Left ventricle myocardium inferior (tissue), 1 donor: Measurements from ENCODE around the gene APOL3. TPM values are rescaled to one million over a fixed set of nuclear protein-coding genes. Genes with fewer than 3 reads are reported as not detected.
"Not testable (repeated sequence)": the region's sequence is repeated elsewhere in the genome, so short reads cannot be mapped to it uniquely, and the experiment has no call there.

Experiments
- DNase-seq: peaks from one replicate; pipeline ENCODE4 v3.0.0-alpha.2; 2020
- H3K27ac ChIP-seq: fragments of 200-600 bp; replicated peaks from 2 replicates; pipeline ENCODE4 v1.8.0; 2021
- H3K27me3 ChIP-seq: fragments of 200-600 bp; 2 replicates; pipeline ENCODE4 v1.8.0; 2021; ENCODE audit warnings: low read depth
- H3K36me3 ChIP-seq: fragments of 200-600 bp; 2 replicates; pipeline ENCODE4 v1.8.0; 2021
- H3K4me1 ChIP-seq: fragments of 200-600 bp; 2 replicates; pipeline ENCODE4 v1.8.0; 2021
- H3K4me3 ChIP-seq: fragments of 200-600 bp; 2 replicates; pipeline ENCODE4 v1.8.0; 2021; ENCODE audit warnings: mild to moderate bottlenecking, moderate library complexity
- H3K9me3 ChIP-seq: fragments of 200-600 bp; replicated peaks from 2 replicates; pipeline ENCODE4 v1.8.0; 2021
- intact Hi-C: fragments of 100-400 bp; cut with micrococcal nuclease; formaldehyde crosslinking; loops from one replicate; pipeline ENCODE4 v1.11.0; 2022
- total RNA-seq: library from RNA; stranded (reverse); fragmentation: NEBNext Ultra II Directional; extraction: Animal tissue kit (Norgen Biotek cat#: 25700); gene quantifications from one replicate; pipeline ENCODE4 v1.2.1, GENCODE V29; 2021
- TF ChIP-seq, protein P1 (sequence below): fragments of 200-600 bp; IDR thresholded peaks from 2 replicates; pipeline ENCODE4 v1.8.0; 2021; ENCODE audit warnings: antibody characterized with exemption, mild to moderate bottlenecking, borderline replicate concordance
- donor health status: DM: no; HTN: yes; CAD: no; lungs with severe emphysema.

Gene APOL3
- total RNA-seq, 1 donor from 2014 or later: 21.3 TPM

GRCh38 chr22:36101756-36102155, 58.8 kb downstream of the APOL3 start:
- H3K36me3 ChIP-seq: no peaks in the 10 kb centered on the region
- H3K27me3 ChIP-seq: peaks cover 2% of the 10 kb centered on the region
- H3K27ac ChIP-seq: no peak overlapping the region
- H3K4me3 ChIP-seq: no peak overlapping the region
- TF ChIP-seq, protein P1, sequence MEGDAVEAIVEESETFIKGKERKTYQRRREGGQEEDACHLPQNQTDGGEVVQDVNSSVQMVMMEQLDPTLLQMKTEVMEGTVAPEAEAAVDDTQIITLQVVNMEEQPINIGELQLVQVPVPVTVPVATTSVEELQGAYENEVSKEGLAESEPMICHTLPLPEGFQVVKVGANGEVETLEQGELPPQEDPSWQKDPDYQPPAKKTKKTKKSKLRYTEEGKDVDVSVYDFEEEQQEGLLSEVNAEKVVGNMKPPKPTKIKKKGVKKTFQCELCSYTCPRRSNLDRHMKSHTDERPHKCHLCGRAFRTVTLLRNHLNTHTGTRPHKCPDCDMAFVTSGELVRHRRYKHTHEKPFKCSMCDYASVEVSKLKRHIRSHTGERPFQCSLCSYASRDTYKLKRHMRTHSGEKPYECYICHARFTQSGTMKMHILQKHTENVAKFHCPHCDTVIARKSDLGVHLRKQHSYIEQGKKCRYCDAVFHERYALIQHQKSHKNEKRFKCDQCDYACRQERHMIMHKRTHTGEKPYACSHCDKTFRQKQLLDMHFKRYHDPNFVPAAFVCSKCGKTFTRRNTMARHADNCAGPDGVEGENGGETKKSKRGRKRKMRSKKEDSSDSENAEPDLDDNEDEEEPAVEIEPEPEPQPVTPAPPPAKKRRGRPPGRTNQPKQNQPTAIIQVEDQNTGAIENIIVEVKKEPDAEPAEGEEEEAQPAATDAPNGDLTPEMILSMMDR: no peak
- no peak for DNase-seq
- intact Hi-C loops: no loop called here
- H3K4me1 ChIP-seq: no peaks in the 10 kb centered on the region
- H3K9me3 ChIP-seq: no peaks in the 10 kb centered on the region

- DNase-seq, H3K9me3 ChIP-seq, H3K4me3 ChIP-seq, H3K27ac ChIP-seq, H3K27me3 ChIP-seq, H3K36me3 ChIP-seq, intact Hi-C loops, H3K4me1 ChIP-seq: not testable (repeated sequence)
These were observed 59.6 kb downstream of the APOL3 start for GRCh38 chr22:36100908-36101307.

- no peaks in the 10 kb centered on the region for H3K36me3 ChIP-seq
- intact Hi-C loops: no loop called here
- TF ChIP-seq, protein P1: no peak
- no peaks in the 10 kb centered on the region for H3K4me1 ChIP-seq
- H3K27me3 ChIP-seq: peaks cover 2% of the 10 kb centered on the region
- no peaks in the 10 kb centered on the region for H3K9me3 ChIP-seq
- no peak overlapping the region for H3K27ac ChIP-seq
- H3K4me3 ChIP-seq: no peak overlapping the region
- no peak for DNase-seq
These were observed 60.3 kb downstream of the APOL3 start for GRCh38 chr22:36100134-36100824.

DNA sequence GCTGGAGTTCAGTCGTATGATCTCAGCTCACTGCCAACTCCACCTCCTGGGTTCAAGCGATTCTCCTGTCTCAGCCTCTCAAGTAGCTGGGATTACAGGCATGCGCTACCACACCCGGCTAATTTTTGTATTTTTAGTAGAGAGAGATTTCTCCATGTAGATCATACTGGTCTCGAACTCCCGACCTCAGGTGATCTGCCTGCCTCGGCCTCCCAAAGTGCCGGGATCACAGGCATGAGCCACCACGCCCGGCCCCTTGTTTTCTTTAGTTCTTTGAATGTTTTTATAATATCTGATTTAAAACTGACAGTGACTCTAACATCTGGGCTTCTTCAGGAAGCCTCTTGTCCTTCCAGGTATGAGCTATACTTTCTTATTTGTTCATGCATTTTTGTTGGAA, 61.0 kb downstream of the APOL3 start:
- H3K36me3 ChIP-seq, H3K9me3 ChIP-seq, H3K27ac ChIP-seq, H3K4me3 ChIP-seq, H3K4me1 ChIP-seq, DNase-seq, H3K27me3 ChIP-seq, intact Hi-C loops: not testable (repeated sequence)

DNA sequence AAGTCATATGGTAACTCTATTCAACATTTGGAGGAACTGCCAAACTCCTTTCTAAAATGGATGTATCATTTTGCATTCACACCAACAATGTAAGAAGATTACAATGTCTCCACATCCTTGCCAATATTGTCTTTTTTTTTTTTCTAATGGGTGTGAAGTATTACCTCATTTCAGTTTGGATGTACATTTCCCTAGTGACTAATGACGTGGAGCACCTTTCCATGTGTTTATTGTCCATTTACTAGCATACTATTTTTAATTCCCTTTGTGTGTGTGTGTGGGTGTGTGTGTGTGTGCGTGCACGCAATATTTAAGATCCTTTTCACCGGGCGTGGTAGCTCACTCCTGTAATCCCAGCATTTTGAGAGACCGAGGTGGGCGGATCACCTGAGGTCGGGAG, 62.7 kb downstream of the APOL3 start:
- no peak for DNase-seq
- no peak overlapping the region for H3K27ac ChIP-seq
- intact Hi-C loops: no loop called here
- H3K27me3 ChIP-seq: peaks cover 2% of the 10 kb centered on the region
- H3K36me3 ChIP-seq: no peaks in the 10 kb centered on the region
- TF ChIP-seq, protein P1: no peak
- H3K9me3 ChIP-seq: no peaks in the 10 kb centered on the region
- no peaks in the 10 kb centered on the region for H3K4me1 ChIP-seq
- no peak overlapping the region for H3K4me3 ChIP-seq

DNA sequence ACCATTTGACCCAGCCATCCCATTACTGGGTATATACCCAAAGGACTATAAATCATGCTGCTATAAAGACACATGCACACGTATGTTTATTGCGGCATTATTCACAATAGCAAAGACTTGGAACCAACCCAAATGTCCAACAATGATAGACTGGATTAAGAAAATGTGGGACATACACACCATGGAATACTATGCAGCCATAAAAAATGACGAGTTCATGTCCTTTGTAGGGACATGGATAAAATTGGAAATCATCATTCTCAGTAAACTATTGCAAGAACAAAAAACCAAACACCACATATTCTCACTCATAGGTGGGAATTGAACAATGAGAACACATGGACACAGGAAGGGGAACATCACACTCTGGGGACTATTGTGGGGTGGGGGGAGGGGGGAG, 69.8 kb downstream of the APOL3 start:
- H3K9me3 ChIP-seq, H3K4me3 ChIP-seq, H3K27me3 ChIP-seq, H3K27ac ChIP-seq, H3K36me3 ChIP-seq, intact Hi-C loops, H3K4me1 ChIP-seq, DNase-seq: not testable (repeated sequence)

Other genes starting within 250 kb of the APOL3 start
- gene RBFOX2, start 131.9 kb downstream of the APOL3 start, total RNA-seq: 75.4 TPM
- gene APOL4, start 41.1 kb upstream of the APOL3 start, total RNA-seq: 4.7 TPM
- 69.6 TPM for gene APOL2, start 78.8 kb upstream of the APOL3 start, total RNA-seq
- 15.2 TPM for gene APOL1, start 92.4 kb upstream of the APOL3 start, total RNA-seq
- 150 TPM for gene MYH9, start 227.2 kb upstream of the APOL3 start, total RNA-seq